Liver (tissue), 9 donors: ENCODE measurements around the gene FIGLA. TPM values are rescaled to one million over a fixed set of nuclear protein-coding genes. Genes with fewer than 3 reads are reported as not detected.

Source experiments
- DNase-seq: peaks from one replicate; pipeline ENCODE4 v3.0.0-alpha.2; 2017; ENCODE audit warnings: low spot score
- H3K27ac ChIP-seq, 2 donors: one replicate each; pipeline ENCODE4 v1.7.0; 2013; ENCODE audit warnings: inconsistent platforms in 2 of 2, low read length in 2 of 2, control low read depth in 1 of 2, low read depth in 1 of 2, mild to moderate bottlenecking in 1 of 2
- H3K27me3 ChIP-seq, 4 donors: one replicate each; pipeline versions ENCODE4 v1.6.1 to v1.7.0; 2013; ENCODE audit warnings: low read length in 3 of 4, inconsistent platforms in 1 of 4, mild to moderate bottlenecking in 1 of 4, moderate library complexity in 1 of 4; ENCODE audit not compliant: control insufficient read depth in 4 of 4, insufficient read depth in 4 of 4
- H3K36me3 ChIP-seq, 4 donors: one replicate each; pipeline versions ENCODE4 v1.6.1 to v1.7.0; 2013; ENCODE audit warnings: low read length in 3 of 4, mild to moderate bottlenecking in 3 of 4, low read depth in 1 of 4, moderate library complexity in 1 of 4; ENCODE audit not compliant: control insufficient read depth in 4 of 4, insufficient read depth in 3 of 4
- H3K4me1 ChIP-seq, 4 donors: one replicate each; pipeline versions ENCODE4 v1.6.1 to v1.7.0; 2013; ENCODE audit warnings: low read length in 3 of 4, mild to moderate bottlenecking in 3 of 4, moderate library complexity in 1 of 4; ENCODE audit not compliant: control insufficient read depth in 4 of 4, insufficient read depth in 4 of 4
- H3K4me3 ChIP-seq, 3 donors: one replicate each; pipeline versions ENCODE4 v1.6.1 to v1.7.0; 2013; ENCODE audit warnings: low read length in 3 of 3, control low read depth in 1 of 3, low read depth in 1 of 3, mild to moderate bottlenecking in 1 of 3
- H3K9ac ChIP-seq, 2 donors: one replicate each; pipeline ENCODE4 v1.7.0; 2013; ENCODE audit warnings: low read length in 2 of 2, mild to moderate bottlenecking in 2 of 2, moderate library complexity in 2 of 2, control low read depth in 1 of 2, low read depth in 1 of 2
- H3K9me3 ChIP-seq, 4 donors: one replicate each; pipeline versions ENCODE4 v1.6.1 to v1.7.0; 2013; ENCODE audit warnings: low read length in 3 of 4; ENCODE audit not compliant: control insufficient read depth in 4 of 4
- FOXA1 ChIP-seq: IDR thresholded peaks from 2 replicates; pipeline ENCODE4 v1.6.1; 2016; ENCODE audit warnings: antibody characterized with exemption
- FOXA2 ChIP-seq: IDR thresholded peaks from 2 replicates; pipeline ENCODE4 v1.6.1; 2016; ENCODE audit warnings: antibody characterized with exemption
- GABPA ChIP-seq, 2 donors: IDR thresholded peaks in 1 of 2; conservative IDR thresholded peaks in 1 of 2; 2 replicates each; pipeline ENCODE4 v1.6.1; 2016; ENCODE audit warnings: antibody characterized with exemption in 2 of 2, mild to moderate bottlenecking in 1 of 2, moderate library complexity in 1 of 2
- HNF4A ChIP-seq, 2 donors: conservative IDR thresholded peaks; 2 replicates each; pipeline ENCODE4 v1.6.1; 2016; ENCODE audit warnings: antibody characterized with exemption in 2 of 2, mild to moderate bottlenecking in 2 of 2
- HNF4G ChIP-seq: IDR thresholded peaks from 2 replicates; pipeline ENCODE4 v1.6.1; 2016; ENCODE audit warnings: antibody characterized with exemption
- JUND ChIP-seq, 2 donors: IDR thresholded peaks; 2 replicates each; pipeline ENCODE4 v1.6.1; 2016; ENCODE audit warnings: antibody characterized with exemption in 2 of 2
- NR2F2 ChIP-seq: IDR thresholded peaks from 2 replicates; pipeline ENCODE4 v1.6.1; 2016; ENCODE audit warnings: antibody characterized with exemption
- RAD21 ChIP-seq, 2 donors: IDR thresholded peaks; 2 replicates each; pipeline ENCODE4 v1.6.1; 2016; ENCODE audit warnings: antibody characterized with exemption in 2 of 2, mild to moderate bottlenecking in 2 of 2
- RXRA ChIP-seq, 2 donors: IDR thresholded peaks; 2 replicates each; pipeline ENCODE4 v1.6.1; 2017 to 2018; ENCODE audit warnings: antibody characterized with exemption in 2 of 2, mild to moderate bottlenecking in 1 of 2
- SP1 ChIP-seq: IDR thresholded peaks from 2 replicates; pipeline ENCODE4 v1.6.1; 2018; ENCODE audit warnings: antibody characterized with exemption, mild to moderate bottlenecking
- TAF1 ChIP-seq: conservative IDR thresholded peaks from 2 replicates; pipeline ENCODE4 v1.6.1; 2016; ENCODE audit warnings: antibody characterized with exemption, mild to moderate bottlenecking
- YY1 ChIP-seq: IDR thresholded peaks from 2 replicates; pipeline ENCODE4 v1.6.1; 2016; ENCODE audit warnings: antibody characterized with exemption, mild to moderate bottlenecking
- WGBS: extraction: QIAGEN DNeasy Blood & Tissue Kit; methylation state at CpG from one replicate; pipeline ENCODE4 v1.1.7; 2013; 5-methylcytosine and 5-hydroxymethylcytosine counted together
- polyA plus RNA-seq, 2 donors: library from polyadenylated mRNA; stranded (reverse) in 1 of 2; unstranded in 1 of 2; fragments of 200-250 nt in 1 of 2; fragments of >200 nt in 1 of 2; fragmentation: Nextera tagmentation in 1 of 2; extraction: Ambion mirVana in 1 of 2; gene quantifications; one replicate each; pipeline versions ENCODE4 v1.2.1 to v1.2.3, GENCODE V29; 2013 to 2015
- total RNA-seq, 2 donors: library from RNA; depleted of rRNA; stranded (reverse); fragments of >200 nt; gene quantifications; one replicate each; pipeline ENCODE4 v1.2.3, GENCODE V29; 2014
- TF ChIP-seq, protein P1 (sequence below): IDR thresholded peaks from 2 replicates; pipeline ENCODE4 v1.6.1; 2016; ENCODE audit warnings: antibody characterized with exemption
- TF ChIP-seq, protein P2 (sequence below): fragments of 150-350 bp; IDR thresholded peaks from 2 replicates; pipeline ENCODE4 v1.5.1; 2017; ENCODE audit warnings: improper control_type of control experiment, low read depth, low read length; ENCODE audit not compliant: missing input control
- TF ChIP-seq, protein P3 (sequence below): IDR thresholded peaks from 2 replicates; pipeline ENCODE4 v1.6.1; 2016; ENCODE audit warnings: antibody characterized with exemption, mild to moderate bottlenecking
- donor health status: healthy.
- donor health status: healthy.
- donor health status: healthy.
- donor health status: healthy.
- donor health status: healthy.

The FIGLA gene
- total and polyA plus RNA-seq, 4 donors: not detected

DNA sequence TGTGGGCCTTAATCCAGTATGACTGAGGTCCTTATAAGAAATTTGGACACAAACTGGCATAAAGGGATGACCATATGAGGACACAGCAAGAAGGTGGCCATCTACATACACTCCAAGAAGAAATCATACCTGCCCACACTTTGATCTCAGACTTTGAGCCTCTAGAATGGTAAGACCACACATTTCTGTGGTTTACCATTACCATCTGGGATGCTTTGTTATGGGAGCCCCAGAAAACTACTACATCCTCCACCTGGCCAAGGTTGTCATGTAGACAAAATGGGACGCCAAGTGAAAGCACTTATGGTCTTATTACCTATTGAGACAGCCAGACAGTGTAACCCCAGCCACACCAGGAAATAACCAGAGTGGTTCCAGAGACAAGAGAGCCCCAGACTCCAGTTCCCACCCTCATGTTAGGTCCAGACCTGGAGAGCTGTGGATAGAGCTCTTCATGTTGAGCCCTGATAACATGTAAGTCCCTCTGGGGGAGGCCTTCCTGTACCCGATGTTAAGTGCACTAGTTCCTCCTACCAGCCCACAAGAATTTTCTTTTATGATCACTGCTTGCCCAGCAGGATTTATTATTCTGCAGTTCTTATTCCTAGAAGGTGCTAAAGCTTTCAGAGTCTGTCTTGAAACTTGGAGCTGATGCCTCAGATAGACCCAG is 17.8 kb downstream of the FIGLA start:
- WGBS: 74% methylated on average over 2 of the region's 2 CpGs
- Histone ChIP-seq H3K9me3 (peaks cover 0 to 4% (median 0%) of the 10 kb centered on the region in 4 donors), H3K4me3 (no peak overlapping the region), H3K36me3 (no peaks in the 10 kb centered on the region), H3K9ac (no peak overlapping the region), H3K27ac (no peak overlapping the region), H3K4me1 (peaks cover 3 to 4% (median 3%) of the 10 kb centered on the region in 4 donors), H3K27me3 (peaks cover 0 to 7% (median 3%) of the 10 kb centered on the region in 4 donors)
- TF ChIP-seq FOXA2: no peak
- TF ChIP-seq HNF4G: no peak
- TF ChIP-seq GABPA (IDR thresholded peaks at IDR 0.05 in 1 of 2, conservative IDR thresholded peaks at IDR 0.05 in 1 of 2): no peak
- TF ChIP-seq JUND (IDR thresholded peaks at IDR 0.05): no peak
- TF ChIP-seq, protein P1, sequence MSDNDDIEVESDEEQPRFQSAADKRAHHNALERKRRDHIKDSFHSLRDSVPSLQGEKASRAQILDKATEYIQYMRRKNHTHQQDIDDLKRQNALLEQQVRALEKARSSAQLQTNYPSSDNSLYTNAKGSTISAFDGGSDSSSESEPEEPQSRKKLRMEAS: no peak
- no peak for TF ChIP-seq HNF4A (conservative IDR thresholded peaks at IDR 0.05)
- TF ChIP-seq FOXA1: no peak
- TF ChIP-seq NR2F2: no peak
- no peak for TF ChIP-seq SP1
- no peak for TF ChIP-seq RXRA (IDR thresholded peaks at IDR 0.05)
- no peak for TF ChIP-seq RAD21 (IDR thresholded peaks at IDR 0.05)
- DNase-seq: no peak

DNA sequence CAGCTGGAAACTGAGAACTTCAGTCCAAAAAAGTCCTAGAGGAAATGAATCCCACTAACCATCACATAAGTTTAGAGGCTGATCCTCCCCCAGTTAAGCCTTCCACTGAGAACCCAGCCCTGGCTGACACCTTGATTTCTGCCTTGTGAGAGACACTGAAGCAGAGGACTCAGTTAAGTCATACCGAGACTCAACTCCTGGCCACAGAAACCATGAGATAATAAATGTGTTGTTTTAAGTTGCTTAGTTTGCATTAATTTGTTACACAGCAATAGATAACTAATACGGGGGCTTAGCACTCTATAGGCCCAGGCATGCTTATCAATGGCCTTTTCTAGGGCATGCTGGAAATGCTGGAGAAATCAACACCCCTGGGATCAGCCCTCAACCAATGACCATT is 19.0 kb downstream of the FIGLA start:
- WGBS: 83% methylated on average over 2 of the region's 2 CpGs
- no peak for TF ChIP-seq HNF4A (conservative IDR thresholded peaks at IDR 0.05)
- no peak for TF ChIP-seq YY1
- TF ChIP-seq GABPA (IDR thresholded peaks at IDR 0.05 in 1 of 2, conservative IDR thresholded peaks at IDR 0.05 in 1 of 2): no peak
- TF ChIP-seq, protein P1: no peak
- no peak for TF ChIP-seq NR2F2
- no peak for TF ChIP-seq TAF1
- TF ChIP-seq RAD21 (IDR thresholded peaks at IDR 0.05): no peak
- no peak for TF ChIP-seq FOXA2
- no peak for TF ChIP-seq RXRA (IDR thresholded peaks at IDR 0.05)
- TF ChIP-seq, protein P2, sequence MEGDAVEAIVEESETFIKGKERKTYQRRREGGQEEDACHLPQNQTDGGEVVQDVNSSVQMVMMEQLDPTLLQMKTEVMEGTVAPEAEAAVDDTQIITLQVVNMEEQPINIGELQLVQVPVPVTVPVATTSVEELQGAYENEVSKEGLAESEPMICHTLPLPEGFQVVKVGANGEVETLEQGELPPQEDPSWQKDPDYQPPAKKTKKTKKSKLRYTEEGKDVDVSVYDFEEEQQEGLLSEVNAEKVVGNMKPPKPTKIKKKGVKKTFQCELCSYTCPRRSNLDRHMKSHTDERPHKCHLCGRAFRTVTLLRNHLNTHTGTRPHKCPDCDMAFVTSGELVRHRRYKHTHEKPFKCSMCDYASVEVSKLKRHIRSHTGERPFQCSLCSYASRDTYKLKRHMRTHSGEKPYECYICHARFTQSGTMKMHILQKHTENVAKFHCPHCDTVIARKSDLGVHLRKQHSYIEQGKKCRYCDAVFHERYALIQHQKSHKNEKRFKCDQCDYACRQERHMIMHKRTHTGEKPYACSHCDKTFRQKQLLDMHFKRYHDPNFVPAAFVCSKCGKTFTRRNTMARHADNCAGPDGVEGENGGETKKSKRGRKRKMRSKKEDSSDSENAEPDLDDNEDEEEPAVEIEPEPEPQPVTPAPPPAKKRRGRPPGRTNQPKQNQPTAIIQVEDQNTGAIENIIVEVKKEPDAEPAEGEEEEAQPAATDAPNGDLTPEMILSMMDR: no peak
- no peak for TF ChIP-seq FOXA1

DNA sequence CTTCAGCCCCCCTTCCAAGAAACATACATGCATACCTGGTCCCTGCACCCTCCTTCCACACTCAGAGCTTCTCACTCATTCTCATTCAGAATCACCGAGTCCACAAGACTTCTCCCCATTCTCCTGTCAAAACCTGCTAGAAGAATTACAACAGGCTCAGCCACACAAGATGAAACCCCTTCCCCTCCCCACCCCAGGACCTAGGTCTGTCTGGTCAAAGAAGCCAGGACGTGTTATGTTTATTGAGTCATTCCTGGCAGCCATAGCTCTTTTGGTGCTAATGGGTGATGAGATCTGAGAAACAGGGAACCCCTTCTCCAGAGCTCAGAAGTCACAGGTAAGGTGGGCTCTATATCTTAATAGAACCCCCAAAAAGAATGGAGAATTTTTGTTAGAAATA is 21.0 kb downstream of the FIGLA start:
- WGBS: 63% methylated on average over 2 of the region's 2 CpGs
- Histone ChIP-seq H3K9ac (no peak overlapping the region), H3K27me3 (peaks cover 0 to 7% (median 5%) of the 10 kb centered on the region in 4 donors)

More for the DNA sequence above, 19.0 kb downstream of the FIGLA start:
- H3K9ac ChIP-seq: no peak overlapping the region
- peaks cover 0 to 4% (median 0%) of the 10 kb centered on the region in 4 donors for H3K9me3 ChIP-seq
- no peak for DNase-seq
- no peaks in the 10 kb centered on the region for H3K36me3 ChIP-seq
- no peak overlapping the region for H3K27ac ChIP-seq
- H3K4me1 ChIP-seq: peaks cover 3 to 13% (median 10%) of the 10 kb centered on the region in 4 donors
- peaks cover 0 to 8% (median 6%) of the 10 kb centered on the region in 4 donors for H3K27me3 ChIP-seq
- H3K4me3 ChIP-seq: no peak overlapping the region

More for the DNA sequence above, 21.0 kb downstream of the FIGLA start:
- Histone ChIP-seq H3K4me1 (peaks cover 3 to 13% (median 10%) of the 10 kb centered on the region in 4 donors), H3K9me3 (no peaks in the 10 kb centered on the region), H3K27ac (no peak overlapping the region), H3K4me3 (no peak overlapping the region), H3K36me3 (no peaks in the 10 kb centered on the region)
- DNase-seq: no peak
- TF ChIP-seq RAD21 (IDR thresholded peaks at IDR 0.05) (no peak), NR2F2 (no peak), TAF1 (no peak), YY1 (no peak), JUND (IDR thresholded peaks at IDR 0.05) (no peak), GABPA (IDR thresholded peaks at IDR 0.05 in 1 of 2, conservative IDR thresholded peaks at IDR 0.05 in 1 of 2) (no peak)
- TF ChIP-seq, protein P2: no peak
- TF ChIP-seq, protein P3, sequence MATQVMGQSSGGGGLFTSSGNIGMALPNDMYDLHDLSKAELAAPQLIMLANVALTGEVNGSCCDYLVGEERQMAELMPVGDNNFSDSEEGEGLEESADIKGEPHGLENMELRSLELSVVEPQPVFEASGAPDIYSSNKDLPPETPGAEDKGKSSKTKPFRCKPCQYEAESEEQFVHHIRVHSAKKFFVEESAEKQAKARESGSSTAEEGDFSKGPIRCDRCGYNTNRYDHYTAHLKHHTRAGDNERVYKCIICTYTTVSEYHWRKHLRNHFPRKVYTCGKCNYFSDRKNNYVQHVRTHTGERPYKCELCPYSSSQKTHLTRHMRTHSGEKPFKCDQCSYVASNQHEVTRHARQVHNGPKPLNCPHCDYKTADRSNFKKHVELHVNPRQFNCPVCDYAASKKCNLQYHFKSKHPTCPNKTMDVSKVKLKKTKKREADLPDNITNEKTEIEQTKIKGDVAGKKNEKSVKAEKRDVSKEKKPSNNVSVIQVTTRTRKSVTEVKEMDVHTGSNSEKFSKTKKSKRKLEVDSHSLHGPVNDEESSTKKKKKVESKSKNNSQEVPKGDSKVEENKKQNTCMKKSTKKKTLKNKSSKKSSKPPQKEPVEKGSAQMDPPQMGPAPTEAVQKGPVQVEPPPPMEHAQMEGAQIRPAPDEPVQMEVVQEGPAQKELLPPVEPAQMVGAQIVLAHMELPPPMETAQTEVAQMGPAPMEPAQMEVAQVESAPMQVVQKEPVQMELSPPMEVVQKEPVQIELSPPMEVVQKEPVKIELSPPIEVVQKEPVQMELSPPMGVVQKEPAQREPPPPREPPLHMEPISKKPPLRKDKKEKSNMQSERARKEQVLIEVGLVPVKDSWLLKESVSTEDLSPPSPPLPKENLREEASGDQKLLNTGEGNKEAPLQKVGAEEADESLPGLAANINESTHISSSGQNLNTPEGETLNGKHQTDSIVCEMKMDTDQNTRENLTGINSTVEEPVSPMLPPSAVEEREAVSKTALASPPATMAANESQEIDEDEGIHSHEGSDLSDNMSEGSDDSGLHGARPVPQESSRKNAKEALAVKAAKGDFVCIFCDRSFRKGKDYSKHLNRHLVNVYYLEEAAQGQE: no peak
